Mammary epithelial cell (primary cell): ENCODE results near the gene ACSS2.

Experiments
- EZH2 ChIP-seq: IDR thresholded peaks from 2 replicates; pipeline ENCODE4 v1.6.1; 2012; ENCODE audit warnings: low read length, inconsistent platforms, borderline replicate concordance
- TF ChIP-seq, protein P1 (sequence below), 2 donors: IDR thresholded peaks in 1 of 2; conservative IDR thresholded peaks in 1 of 2; 2 replicates each; pipeline ENCODE4 v1.5.1; 2011 to 2012; ENCODE audit warnings: inconsistent platforms in 2 of 2, low read length in 2 of 2, mild to moderate bottlenecking in 2 of 2, control low read depth in 1 of 2, low read depth in 1 of 2; ENCODE audit not compliant: insufficient read depth in 1 of 2; ENCODE audit errors: extremely low read depth in 1 of 2

GRCh38 chr20:34923414-34923813, 47.0 kb downstream of the ACSS2 start:
- TF ChIP-seq, protein P1, sequence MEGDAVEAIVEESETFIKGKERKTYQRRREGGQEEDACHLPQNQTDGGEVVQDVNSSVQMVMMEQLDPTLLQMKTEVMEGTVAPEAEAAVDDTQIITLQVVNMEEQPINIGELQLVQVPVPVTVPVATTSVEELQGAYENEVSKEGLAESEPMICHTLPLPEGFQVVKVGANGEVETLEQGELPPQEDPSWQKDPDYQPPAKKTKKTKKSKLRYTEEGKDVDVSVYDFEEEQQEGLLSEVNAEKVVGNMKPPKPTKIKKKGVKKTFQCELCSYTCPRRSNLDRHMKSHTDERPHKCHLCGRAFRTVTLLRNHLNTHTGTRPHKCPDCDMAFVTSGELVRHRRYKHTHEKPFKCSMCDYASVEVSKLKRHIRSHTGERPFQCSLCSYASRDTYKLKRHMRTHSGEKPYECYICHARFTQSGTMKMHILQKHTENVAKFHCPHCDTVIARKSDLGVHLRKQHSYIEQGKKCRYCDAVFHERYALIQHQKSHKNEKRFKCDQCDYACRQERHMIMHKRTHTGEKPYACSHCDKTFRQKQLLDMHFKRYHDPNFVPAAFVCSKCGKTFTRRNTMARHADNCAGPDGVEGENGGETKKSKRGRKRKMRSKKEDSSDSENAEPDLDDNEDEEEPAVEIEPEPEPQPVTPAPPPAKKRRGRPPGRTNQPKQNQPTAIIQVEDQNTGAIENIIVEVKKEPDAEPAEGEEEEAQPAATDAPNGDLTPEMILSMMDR (conservative IDR thresholded peaks at IDR 0.05 in 1 of 2, IDR thresholded peaks at IDR 0.05 in 1 of 2; ENCODE audit: extremely low read depth in 1 of 2, insufficient read depth in 1 of 2, low read depth in 1 of 2, low read length in 2 of 2) = no peak
- TF ChIP-seq EZH2 = no peak
